GM20000 (cell line): ENCODE results near the gene NELL1.

Experiments used
- DNase-seq: peaks from one replicate; pipeline ENCODE4 v3.0.0; 2012; ENCODE audit warnings: low spot score
- CTCF ChIP-seq: IDR thresholded peaks from 2 replicates; pipeline ENCODE4 v1.5.1; 2012; ENCODE audit warnings: mild to moderate bottlenecking, control low read depth; ENCODE audit errors: extremely low read depth, missing control alignments

Gene NELL1

GRCh38 chr11:20676658-20677057, 7.3 kb downstream of the NELL1 start:
- DNase-seq = no peak

GRCh38 chr11:20688761-20689160, 19.4 kb downstream of the NELL1 start:
- TF ChIP-seq CTCF = no peak

More at GRCh38 chr11:20676658-20677057, 7.3 kb downstream of the NELL1 start:
- TF ChIP-seq CTCF = no peak

GRCh38 chr11:20707876-20708275, 38.5 kb downstream of the NELL1 start:
- no peak for TF ChIP-seq CTCF
- no peak for DNase-seq

More at GRCh38 chr11:20688761-20689160, 19.4 kb downstream of the NELL1 start:
- no peak for DNase-seq

- no peak for DNase-seq
- no peak for TF ChIP-seq CTCF
These were observed 43.5 kb downstream of the NELL1 start for GRCh38 chr11:20712912-20713311.

GRCh38 chr11:20715464-20715863, 46.1 kb downstream of the NELL1 start:
- DNase-seq = no peak
- no peak for TF ChIP-seq CTCF

- TF ChIP-seq CTCF = no peak
- no peak for DNase-seq
These were observed 46.5 kb downstream of the NELL1 start for GRCh38 chr11:20715931-20716330.

GRCh38 chr11:20719821-20720220, 50.4 kb downstream of the NELL1 start:
- no peak for TF ChIP-seq CTCF

More at GRCh38 chr11:20719821-20720220, 50.4 kb downstream of the NELL1 start:
- DNase-seq = no peak
